ENCODE measurements around the gene COBL. TPM values are rescaled to one million over a fixed set of nuclear protein-coding genes. Genes with fewer than 3 reads are reported as not detected.

COBL gene
- polyA plus RNA-seq, 1 donor from 2014 or later: not detected

DNA sequence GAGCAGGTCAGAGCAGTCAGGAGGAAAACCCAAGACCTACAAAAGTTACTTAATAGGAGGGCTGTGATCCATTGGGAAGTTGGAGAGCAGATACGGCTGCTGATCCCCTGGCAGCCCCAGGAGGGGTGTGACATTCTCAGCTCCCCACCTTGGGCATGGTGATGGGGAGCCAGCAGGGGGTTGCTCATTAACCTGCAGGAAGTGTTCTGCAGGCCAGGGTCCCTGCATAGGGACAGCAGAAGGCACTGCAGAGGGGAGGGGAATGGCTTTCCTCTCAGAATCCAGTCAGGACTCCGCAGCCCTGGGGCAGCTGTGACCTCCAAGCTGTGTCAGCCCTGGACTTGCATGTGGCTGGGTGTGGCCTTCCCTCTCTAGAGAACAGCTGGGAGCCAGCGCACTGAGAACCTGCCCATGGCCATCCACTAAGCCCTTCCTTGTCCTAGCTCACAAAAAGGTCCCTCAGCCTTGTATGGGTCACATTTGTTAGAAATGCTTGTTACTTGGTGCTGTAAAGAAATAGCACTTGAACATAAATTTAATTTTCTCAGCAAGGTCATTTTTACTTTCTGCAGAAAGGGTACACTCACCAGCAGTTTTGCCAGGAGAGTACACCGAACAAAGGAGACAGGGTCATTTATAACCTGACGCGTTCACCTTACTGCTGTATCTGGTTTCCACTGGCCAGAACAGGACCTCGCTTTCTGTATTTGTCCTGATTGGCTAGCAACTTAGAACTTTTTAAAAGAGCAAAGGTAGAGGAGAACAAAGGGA, 169.6 kb downstream of the COBL start:
- peaks cover 0 to 5% (median 3%) of the 10 kb centered on the region in 3 donors for H3K9me3 Mint-ChIP-seq
- H3K27ac Mint-ChIP-seq: no peak overlapping the region
- H3K4me1 Mint-ChIP-seq: peaks cover 0 to 2% (median 0%) of the 10 kb centered on the region in 3 donors
- H3K4me3 Mint-ChIP-seq: no peak overlapping the region
- peaks cover 3% of the 10 kb centered on the region for H3K36me3 Mint-ChIP-seq
- H3K27me3 Mint-ChIP-seq: peaks cover 9% of the 10 kb centered on the region

- Mint-ChIP-seq H3K27ac (no peak overlapping the region), H3K4me3 (no peak overlapping the region), H3K27me3 (peaks cover 2% of the 10 kb centered on the region), H3K4me1 (peaks cover 0 to 4% (median 4%) of the 10 kb centered on the region in 3 donors), H3K36me3 (peaks cover 3% of the 10 kb centered on the region), H3K9me3 (peaks cover 0 to 5% (median 3%) of the 10 kb centered on the region in 3 donors)
These were observed 172.4 kb downstream of the COBL start for GRCh38 chr7:51144178-51144577.

- peaks cover 2% of the 10 kb centered on the region for H3K27me3 Mint-ChIP-seq
- H3K9me3 Mint-ChIP-seq: peaks cover 0 to 5% (median 0%) of the 10 kb centered on the region in 3 donors
- H3K27ac Mint-ChIP-seq: peak overlapping the region in 1 of 3 donors; percentile 12
- peaks cover 0 to 4% (median 4%) of the 10 kb centered on the region in 3 donors for H3K4me1 Mint-ChIP-seq
- H3K4me3 Mint-ChIP-seq: no peak overlapping the region
- H3K36me3 Mint-ChIP-seq: no peaks in the 10 kb centered on the region
These were observed 173.7 kb downstream of the COBL start for GRCh38 chr7:51142741-51143385.

DNA sequence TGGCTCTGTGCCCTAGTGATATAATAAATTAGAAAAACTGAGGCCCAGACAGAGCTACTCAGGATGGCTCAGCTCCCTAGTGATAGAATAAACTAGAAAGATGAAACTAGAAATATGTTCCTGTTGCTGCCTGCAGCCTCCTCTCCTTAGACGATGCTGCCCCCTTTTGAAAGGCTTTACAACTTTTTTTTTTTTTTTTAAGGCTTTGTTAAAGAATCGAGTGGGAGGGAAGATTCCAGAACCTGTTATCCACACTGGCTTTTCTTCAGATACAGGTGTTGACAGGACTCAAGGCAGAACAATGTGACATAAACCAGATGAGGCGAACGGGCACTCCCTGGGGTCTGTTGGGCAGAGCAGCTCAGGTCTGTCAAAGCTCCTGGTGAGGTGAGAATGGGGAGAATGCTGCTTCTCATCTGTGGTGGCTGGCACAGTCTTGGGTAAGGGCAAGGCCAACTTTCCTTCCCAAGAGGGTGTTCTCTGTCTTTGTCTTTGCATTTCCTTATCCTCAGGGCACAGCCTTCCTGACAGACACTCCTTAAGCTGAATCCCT, 175.1 kb downstream of the COBL start:
- no peak overlapping the region for H3K27ac Mint-ChIP-seq

DNA sequence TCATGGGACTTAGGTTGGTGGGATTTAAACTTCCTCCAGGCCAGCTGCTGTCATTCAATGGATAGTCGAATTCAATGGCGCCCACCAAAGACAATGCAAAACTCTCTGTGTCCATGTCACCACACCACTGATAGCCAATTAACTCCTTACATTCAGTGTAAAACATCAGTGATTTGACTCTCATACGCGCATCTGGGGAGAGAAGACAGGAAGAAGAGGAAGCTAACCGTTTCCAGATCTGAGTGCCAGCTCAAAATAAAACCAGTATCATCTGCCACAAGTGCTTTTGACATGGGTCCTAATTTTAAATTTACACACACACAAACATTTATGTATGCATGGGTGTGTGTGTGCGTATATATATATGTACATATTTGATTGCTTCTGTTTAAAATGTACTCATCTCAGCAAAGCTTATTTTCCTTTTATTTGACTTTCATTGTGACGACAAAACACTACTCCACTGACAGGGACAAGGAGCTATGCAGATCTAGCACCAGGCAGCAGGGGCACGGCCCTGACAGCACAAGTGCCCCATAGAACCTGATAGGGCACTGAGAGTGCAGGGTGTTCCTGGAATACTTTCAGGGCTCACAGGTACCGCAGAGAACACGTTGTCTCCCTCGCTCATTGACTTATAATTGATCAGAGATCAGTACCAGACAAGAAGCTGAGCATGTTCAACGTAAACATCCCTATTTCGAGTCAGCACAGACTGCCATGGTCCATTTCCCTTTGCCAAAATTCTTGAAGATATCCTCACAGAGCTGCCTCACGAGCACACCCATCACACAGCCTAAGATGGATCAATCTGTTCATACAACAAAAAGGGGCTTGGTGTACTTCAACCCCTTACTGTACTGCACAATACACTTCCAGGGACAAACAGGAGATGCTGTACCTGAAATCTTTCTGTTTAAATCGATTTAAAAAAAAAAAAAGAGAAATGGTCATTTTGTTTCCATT, 176.1 kb downstream of the COBL start:
- Mint-ChIP-seq H3K4me3 (no peak overlapping the region), H3K27ac (peak overlapping the region in 1 of 3 donors; percentile 32), H3K27me3 (peaks cover 2% of the 10 kb centered on the region), H3K36me3 (no peaks in the 10 kb centered on the region), H3K9me3 (no peaks in the 10 kb centered on the region), H3K4me1 (peaks cover 0 to 4% (median 4%) of the 10 kb centered on the region in 3 donors)

More for the DNA sequence above, 175.1 kb downstream of the COBL start:
- Mint-ChIP-seq H3K4me1 (peaks cover 0 to 4% (median 4%) of the 10 kb centered on the region in 3 donors), H3K4me3 (no peak overlapping the region), H3K36me3 (no peaks in the 10 kb centered on the region), H3K27me3 (peaks cover 2% of the 10 kb centered on the region), H3K9me3 (no peaks in the 10 kb centered on the region)

GRCh38 chr7:51139796-51140195, 176.8 kb downstream of the COBL start:
- H3K4me1 Mint-ChIP-seq: peaks cover 0 to 4% (median 4%) of the 10 kb centered on the region in 3 donors
- H3K4me3 Mint-ChIP-seq: no peak overlapping the region
- no peaks in the 10 kb centered on the region for H3K9me3 Mint-ChIP-seq
- no peak overlapping the region for H3K27ac Mint-ChIP-seq
- H3K27me3 Mint-ChIP-seq: peaks cover 2% of the 10 kb centered on the region
- H3K36me3 Mint-ChIP-seq: no peaks in the 10 kb centered on the region

- Mint-ChIP-seq H3K36me3 (no peaks in the 10 kb centered on the region), H3K9me3 (no peaks in the 10 kb centered on the region), H3K4me1 (peaks cover 0 to 4% (median 4%) of the 10 kb centered on the region in 3 donors), H3K27me3 (peaks cover 2% of the 10 kb centered on the region), H3K4me3 (no peak overlapping the region), H3K27ac (no peak overlapping the region)
These were observed 178.2 kb downstream of the COBL start for GRCh38 chr7:51138123-51139085.

GRCh38 chr7:51135576-51135975, 181.0 kb downstream of the COBL start:
- Mint-ChIP-seq H3K27ac (no peak overlapping the region), H3K9me3 (no peaks in the 10 kb centered on the region), H3K36me3 (no peaks in the 10 kb centered on the region), H3K27me3 (no peaks in the 10 kb centered on the region), H3K4me3 (no peak overlapping the region), H3K4me1 (peaks cover 0 to 2% (median 1%) of the 10 kb centered on the region in 3 donors)

GRCh38 chr7:51134013-51134441, 182.6 kb downstream of the COBL start:
- Mint-ChIP-seq H3K9me3 (no peaks in the 10 kb centered on the region), H3K27me3 (peaks cover 2% of the 10 kb centered on the region), H3K36me3 (no peaks in the 10 kb centered on the region), H3K4me3 (no peak overlapping the region), H3K4me1 (no peaks in the 10 kb centered on the region), H3K27ac (no peak overlapping the region)

DNA sequence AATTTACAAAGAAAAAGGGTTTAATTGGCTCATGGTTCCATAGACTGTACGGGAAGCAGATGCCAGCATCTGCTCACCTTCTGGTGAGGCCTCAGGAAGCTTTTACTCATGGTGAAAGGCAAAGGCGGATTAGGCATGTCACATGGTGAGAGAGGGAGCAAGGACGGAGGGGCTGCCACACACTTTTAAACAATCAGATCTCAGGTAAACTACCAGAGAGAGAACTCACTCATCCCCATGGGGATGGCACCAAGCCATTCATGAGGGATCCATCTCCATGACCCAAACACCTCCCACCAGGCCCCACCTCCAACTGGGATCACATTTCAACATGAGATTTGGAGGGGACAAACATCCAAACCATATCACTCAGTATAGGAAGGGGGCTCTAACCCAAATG, 183.9 kb downstream of the COBL start:
- no peak overlapping the region for H3K27ac Mint-ChIP-seq
- H3K4me1 Mint-ChIP-seq: no peaks in the 10 kb centered on the region
- peaks cover 2% of the 10 kb centered on the region for H3K27me3 Mint-ChIP-seq
- H3K4me3 Mint-ChIP-seq: no peak overlapping the region
- no peaks in the 10 kb centered on the region for H3K36me3 Mint-ChIP-seq
- H3K9me3 Mint-ChIP-seq: no peaks in the 10 kb centered on the region

DNA sequence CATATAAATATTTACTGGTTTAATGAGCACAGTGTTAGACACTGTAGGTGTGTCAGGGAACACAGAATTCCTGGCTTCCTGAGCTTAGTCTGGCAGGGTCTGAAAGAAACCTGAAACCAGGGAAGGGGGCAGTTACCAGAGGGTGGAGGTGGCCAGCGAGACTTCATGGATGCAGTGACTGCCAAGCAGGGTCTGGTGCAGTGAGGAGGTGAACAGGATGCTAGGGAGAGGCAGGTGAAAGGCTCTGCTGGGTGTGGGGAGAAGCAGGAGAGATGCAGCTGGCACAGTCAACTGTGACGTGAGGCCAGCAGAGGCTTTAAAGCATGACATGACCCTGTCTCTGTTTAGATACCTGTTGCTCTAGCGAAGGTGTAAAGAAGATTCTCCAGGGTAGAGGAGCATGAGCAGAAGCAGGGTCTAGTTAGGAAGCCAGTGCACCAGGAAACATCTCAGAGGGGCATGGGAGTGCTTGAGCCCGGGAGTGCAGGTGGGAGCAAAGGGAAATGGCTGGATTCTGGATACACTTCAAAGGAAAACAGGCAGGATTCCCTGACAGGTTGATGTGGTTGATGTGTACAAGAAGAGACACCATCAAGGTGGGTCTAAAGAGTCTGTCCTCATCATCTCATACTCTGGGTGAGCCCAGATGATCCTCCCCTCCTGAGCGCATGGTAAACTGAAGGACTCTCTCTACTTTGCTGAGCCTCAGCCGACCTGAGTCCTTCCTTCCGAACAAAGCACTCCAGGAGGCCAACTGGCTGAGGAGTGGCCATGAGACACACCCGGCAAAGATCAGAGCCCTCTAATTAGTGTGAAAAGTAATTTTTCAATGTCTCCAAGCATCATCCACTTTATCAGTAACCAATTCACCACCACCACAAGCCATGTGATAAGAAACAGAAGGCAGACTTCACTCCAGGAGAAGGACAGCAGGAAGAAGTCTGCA, 186.8 kb downstream of the COBL start:
- Mint-ChIP-seq H3K4me1 (no peaks in the 10 kb centered on the region), H3K27me3 (peaks cover 2% of the 10 kb centered on the region), H3K4me3 (no peak overlapping the region), H3K36me3 (no peaks in the 10 kb centered on the region), H3K27ac (no peak overlapping the region), H3K9me3 (peaks cover 0 to 1% (median 0%) of the 10 kb centered on the region in 3 donors)

DNA sequence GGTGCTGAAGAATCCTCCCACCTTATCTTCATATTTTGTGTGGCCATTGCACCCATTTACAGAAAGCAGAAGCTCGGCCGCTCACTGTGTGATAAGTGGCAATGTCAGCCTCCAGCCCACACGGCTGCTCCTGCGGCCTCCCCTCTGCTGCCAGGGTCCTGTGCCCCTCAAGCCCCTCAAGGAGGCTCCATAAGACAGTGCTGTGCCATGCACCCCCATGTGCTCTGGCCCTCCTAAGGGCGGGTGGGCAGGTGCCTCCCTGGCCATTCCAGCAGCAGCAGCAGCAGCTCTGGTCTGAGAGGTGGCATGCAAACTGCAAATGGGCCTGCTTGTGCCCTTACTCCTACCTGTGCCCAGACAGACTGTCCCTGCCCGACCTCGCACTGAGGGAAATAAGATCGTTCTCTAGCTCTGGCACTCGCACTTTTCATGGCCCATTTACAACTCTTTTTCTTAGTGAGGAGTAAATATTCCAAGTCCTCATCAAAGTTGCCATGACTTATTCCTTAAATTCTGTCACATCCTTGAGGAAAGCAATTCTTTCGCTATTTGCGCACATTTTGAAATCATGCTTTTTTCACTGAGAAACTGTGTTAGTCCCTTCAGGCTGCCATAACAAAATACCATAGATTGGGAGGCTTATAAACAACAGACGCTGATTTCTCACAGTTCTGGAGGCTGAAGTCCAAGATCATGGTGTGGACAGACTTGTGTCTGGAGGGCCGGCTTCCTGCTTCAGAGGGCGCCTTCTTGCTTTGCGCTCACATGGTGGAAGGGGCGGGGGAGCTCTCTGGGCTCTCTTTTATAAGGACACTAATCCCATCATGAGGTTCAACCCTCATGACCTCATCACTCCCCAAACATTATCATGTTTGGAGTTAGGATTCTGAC, 187.8 kb downstream of the COBL start:
- H3K36me3 Mint-ChIP-seq: no peaks in the 10 kb centered on the region
- H3K9me3 Mint-ChIP-seq: peaks cover 0 to 3% (median 0%) of the 10 kb centered on the region in 3 donors
- peak overlapping the region in 1 of 4 donors; percentile 25 for H3K4me3 Mint-ChIP-seq
- peaks cover 2% of the 10 kb centered on the region for H3K27me3 Mint-ChIP-seq
- no peaks in the 10 kb centered on the region for H3K4me1 Mint-ChIP-seq
- H3K27ac Mint-ChIP-seq: no peak overlapping the region
